Lower leg skin (tissue), 3 donors: Measurements from ENCODE around the gene TM9SF2.

Experiments used
- POLR2A ChIP-seq, 2 donors: fragments of 450-650 bp; IDR thresholded peaks; one replicate each; pipeline ENCODE4 v1.6.1; 2016 to 2017; ENCODE audit warnings: antibody characterized with exemption in 2 of 2, mild to moderate bottlenecking in 1 of 2, moderate library complexity in 1 of 2
- TF ChIP-seq, protein P1 (sequence below), 3 donors: fragments of 450-650 bp; IDR thresholded peaks; one replicate each; pipeline ENCODE4 v1.5.1; 2016; ENCODE audit warnings: antibody characterized with exemption in 3 of 3, mild to moderate bottlenecking in 3 of 3, moderate library complexity in 2 of 3

DNA sequence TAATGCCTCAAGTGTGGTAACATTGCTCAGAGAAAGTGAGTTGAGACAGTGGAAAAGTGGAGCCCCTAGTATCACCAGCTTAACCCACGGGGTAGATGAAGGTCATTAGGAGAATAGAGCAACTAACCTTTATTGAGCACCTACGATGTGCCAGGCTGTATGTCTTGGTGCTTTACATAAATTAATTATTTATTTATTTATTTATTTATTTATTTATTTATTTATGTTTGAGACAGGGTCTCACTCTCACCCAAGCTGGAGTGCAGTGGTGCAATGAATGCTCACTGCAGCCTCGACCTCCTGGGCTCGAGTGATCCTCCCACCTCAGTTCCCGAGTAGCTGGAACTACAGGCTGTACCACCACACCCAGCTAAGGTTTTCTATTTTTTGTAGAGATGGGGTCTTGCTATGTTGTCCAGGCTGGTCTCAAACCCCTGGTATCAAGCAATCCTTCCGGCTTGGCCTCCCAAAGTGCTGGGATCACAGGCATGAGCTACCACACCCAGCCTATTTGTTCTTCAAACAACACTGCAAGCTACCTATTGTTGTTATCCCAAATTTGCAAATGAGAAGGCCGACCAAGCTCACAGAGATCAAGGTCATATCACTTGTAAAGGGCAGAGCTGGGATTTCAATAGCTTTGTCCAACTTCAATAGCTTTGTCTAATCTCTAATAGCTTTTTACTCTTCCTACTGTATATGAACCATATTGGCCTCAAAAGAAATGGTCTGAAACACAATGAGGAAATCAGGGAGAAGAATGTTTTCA, 79.4 kb downstream of the TM9SF2 start:
- TF ChIP-seq, protein P1, sequence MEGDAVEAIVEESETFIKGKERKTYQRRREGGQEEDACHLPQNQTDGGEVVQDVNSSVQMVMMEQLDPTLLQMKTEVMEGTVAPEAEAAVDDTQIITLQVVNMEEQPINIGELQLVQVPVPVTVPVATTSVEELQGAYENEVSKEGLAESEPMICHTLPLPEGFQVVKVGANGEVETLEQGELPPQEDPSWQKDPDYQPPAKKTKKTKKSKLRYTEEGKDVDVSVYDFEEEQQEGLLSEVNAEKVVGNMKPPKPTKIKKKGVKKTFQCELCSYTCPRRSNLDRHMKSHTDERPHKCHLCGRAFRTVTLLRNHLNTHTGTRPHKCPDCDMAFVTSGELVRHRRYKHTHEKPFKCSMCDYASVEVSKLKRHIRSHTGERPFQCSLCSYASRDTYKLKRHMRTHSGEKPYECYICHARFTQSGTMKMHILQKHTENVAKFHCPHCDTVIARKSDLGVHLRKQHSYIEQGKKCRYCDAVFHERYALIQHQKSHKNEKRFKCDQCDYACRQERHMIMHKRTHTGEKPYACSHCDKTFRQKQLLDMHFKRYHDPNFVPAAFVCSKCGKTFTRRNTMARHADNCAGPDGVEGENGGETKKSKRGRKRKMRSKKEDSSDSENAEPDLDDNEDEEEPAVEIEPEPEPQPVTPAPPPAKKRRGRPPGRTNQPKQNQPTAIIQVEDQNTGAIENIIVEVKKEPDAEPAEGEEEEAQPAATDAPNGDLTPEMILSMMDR (IDR thresholded peaks at IDR 0.05): no peak
- no peak for TF ChIP-seq POLR2A (IDR thresholded peaks at IDR 0.05)
